Activated CD4-positive, alpha-beta T cell treated with anti-CD3 and anti-CD28 coated beads, Interleukin-2, amount 50 U/mL, for 1 hour (primary cell): Measurements from ENCODE around the gene LCE1E.

Experiments
- DNase-seq: peaks from one replicate; pipeline ENCODE4 v3.0.0-alpha.2; 2020

Gene LCE1E, protein sequence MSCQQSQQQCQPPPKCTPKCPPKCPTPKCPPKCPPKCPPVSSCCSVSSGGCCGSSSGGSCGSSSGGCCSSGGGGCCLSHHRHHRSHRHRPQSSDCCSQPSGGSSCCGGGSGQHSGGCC

DNA sequence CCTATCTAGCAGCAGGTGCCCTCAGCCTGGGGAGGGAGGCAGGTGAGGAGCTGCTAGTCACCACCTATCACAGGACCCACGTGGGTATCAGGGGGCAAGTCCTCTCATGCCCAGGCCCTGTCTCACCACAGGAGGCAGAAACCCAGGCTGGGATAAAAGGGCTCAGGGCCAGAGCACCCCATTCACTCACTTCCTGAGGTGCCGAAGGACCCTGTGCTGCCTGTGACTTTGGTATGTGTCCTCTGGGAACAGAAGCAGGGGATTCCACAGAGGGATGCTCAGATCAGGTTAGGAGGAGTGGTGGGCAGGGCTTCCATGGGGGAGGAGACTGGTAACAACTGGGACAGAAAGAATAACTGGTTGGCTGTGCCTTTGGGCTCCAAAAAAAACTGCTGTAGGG, at the start of gene LCE1E:
LCE1E (plus strand) TSS at position 181 of the 400 bp plus-strand sequence. CDS start 1,043 bp downstream, outside the sequence.
- DNase-seq, result no peak

DNA sequence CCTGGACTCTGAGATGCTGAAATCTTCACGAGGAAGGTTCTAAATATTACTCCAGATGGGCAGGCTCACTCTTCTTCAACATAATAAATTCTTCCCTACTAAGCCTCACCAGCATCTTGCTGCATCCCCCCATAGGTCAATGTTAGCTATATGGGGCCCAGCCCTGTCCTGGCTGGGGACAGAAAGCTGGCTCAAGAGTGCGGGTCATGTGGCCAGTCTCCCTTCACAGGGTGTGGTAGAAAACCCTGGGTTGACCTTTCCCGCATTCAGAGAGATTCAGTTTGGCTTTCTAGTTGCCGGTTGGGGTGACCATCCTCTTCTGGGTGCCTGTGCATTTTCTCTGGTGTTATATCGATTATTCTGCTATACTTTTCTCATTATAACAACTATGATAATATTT, 48.1 kb upstream of the LCE1E start:
- DNase-seq, result no peak

DNA sequence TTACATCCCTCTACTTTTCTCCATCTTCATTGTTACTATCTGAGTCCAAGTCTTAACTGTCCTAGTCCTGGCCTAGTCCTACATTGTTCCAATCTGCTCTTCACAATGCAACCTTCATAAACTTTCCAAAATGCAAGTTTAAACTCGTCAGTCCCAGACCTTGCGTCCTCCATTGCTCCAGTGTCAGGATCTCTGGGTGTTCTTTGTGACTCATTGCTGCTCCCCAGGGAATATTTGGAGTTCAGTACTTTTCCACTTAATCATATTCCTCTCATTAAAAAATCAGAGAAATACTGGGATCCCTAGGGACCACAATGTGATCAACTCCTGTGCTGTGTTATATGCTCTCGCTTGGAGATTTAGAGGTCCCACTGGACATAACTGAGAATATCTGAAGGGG, 46.2 kb upstream of the LCE1E start:
- DNase-seq, result no peak

DNA sequence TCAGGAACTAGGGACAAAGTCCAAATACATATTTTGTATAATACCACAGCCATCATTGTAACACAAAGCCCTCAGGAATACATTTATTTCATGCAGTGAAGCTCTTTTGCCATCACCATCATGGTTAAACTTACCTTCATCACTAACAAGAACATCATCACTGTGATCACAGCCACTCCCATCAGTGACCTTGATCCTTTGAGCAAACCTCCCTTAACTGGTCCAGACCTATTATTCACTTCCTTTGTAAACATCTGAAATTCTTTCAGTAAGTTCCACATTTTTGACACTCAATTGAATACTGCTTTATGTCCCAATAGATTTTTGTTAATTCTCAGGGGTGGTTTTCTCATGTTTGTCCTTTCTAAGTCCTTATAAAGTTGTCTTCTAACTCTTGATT, 44.4 kb upstream of the LCE1E start:
- no peak for DNase-seq

DNA sequence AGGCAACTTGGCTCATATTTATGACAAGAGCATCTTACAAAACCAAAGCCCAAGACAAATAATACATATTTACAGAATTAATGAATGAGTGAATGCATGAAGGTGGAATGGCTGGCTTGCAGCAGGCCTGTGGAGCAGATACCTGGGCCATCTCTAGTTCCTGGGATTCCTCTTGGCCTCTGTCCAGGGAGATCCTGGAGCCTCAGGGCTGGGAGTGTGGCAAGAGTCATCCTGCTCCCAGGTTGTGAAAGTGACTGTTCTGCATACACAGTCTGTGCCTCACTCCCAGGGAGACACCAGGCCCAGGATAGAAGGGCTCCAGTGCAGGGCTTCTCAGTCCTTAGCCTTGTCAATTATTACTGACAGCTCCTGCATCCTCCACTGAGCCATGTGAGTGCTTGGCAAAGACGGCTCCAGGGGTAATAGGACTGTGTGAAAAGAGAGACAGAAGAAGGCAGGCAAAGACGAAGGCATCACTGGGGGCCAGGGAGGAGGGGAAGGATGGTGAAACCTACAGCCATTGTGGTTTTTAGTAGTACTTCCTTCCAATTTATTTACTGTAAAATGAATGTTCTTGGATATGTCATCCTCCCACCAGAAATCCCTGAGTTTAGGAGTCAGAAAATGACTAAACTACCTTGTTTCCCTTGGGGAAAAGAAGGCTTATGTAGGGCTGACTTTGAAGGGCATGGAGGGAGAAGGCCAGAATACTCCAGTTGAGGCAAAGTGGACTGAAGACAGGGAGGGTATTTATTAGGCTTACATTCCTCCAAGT, 42.5 kb upstream of the LCE1E start:
- DNase-seq, result no peak

DNA sequence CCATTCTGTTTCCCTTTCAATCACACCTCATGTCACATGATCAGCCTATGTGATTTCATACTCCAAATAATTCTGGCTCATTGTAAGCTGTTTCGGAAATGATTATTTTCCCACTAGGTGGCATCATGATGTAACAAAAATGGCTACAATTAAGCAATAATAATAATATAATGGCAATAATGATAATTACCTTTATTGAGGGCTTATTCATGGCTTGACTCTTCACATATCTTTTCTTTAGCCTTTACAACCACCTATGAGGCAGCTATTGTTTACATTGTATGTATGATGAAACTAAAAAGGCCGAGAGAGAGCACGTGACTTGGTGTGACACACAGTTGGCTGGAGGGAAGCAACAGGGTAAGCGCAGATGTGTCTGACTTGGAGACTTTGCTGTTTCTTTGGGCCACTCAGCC, 40.8 kb upstream of the LCE1E start:
- no peak for DNase-seq

DNA sequence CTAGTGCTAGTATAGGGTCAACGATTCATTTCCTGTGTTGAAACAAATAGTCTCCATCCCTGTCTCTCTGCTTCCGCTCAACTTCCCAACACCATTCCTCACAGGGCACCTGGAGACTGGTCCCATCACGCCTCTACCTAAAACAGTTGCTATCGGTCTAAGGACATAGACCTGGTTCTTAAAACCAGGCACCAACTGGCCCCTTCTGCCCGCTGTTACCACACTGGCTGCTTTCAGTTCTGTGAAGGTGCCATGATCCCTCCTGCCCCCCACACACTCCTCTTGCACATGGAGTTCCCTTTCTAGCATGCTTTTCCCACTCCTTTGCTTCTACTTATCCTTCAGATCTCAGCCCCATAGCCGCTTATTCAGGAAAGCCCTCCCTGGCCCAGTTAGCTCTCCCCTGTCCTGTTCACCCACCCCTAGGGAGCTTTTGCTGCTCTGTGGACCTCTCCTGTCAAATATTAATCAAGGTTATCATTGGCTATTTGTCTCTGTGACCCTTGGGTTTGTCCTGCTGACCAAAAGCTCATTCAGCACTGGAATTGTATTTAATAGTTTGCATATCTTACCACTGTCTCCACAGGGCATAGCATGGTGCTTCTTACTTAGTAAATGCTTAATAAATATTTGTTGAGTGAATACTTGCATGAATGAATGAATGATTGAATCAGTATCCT, 40.2 kb upstream of the LCE1E start:
- no peak for DNase-seq

DNA sequence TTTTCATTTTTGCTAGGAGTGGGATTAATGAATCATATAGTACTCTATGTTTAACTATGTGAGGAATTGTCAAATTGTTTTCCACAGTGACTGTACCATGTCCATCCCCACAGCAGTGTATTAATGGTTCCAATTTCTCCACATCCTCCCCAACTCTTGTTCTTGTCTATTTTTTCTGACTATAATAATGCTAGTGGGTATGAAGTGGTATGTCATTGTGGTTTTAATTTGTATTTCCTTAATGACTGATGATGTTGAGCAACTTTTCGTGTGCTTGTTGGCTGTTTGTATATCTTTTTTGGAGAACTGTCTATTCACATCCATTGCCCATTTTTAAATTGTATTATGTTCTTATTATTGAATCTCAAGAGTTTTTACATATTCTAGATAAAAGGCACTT, 38.2 kb upstream of the LCE1E start:
- DNase-seq, result no peak

DNA sequence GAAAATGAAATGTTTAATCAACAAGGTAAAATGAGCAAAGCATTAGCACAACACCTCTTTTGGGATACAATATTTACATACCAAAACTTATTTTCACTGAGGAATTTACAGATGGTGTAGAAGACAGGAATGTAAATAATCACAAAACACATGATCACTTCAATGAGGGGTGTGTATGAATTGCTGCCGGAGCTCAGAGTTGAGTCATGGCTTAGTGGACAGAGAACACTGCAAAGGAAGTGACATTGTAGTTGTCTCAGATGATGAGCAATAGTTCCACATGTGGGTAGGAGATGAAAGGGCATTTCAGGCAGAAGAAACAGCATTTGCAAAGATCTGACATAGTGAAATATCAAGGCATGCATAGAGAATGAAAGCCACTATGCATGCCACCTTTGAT, 33.8 kb upstream of the LCE1E start:
- no peak for DNase-seq

DNA sequence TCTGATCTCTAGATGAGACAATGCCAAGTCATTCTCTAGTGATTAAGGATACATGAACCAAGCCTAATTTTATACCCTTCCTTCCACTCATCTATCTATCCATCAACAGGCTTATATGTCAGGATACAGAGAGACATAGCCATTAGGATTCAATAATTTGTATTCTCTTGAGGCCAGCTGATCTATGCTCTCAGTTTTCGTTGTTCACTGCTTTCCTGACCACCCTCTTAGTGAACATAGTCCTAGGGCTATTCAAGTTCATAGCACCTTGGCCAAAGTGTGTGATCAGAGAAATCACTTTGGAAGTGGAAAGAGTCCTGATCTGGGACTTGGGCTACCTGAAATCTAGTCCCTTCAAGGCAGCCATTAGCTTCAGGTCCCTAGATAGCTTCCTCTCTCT, 32.5 kb upstream of the LCE1E start:
- no peak for DNase-seq

DNA sequence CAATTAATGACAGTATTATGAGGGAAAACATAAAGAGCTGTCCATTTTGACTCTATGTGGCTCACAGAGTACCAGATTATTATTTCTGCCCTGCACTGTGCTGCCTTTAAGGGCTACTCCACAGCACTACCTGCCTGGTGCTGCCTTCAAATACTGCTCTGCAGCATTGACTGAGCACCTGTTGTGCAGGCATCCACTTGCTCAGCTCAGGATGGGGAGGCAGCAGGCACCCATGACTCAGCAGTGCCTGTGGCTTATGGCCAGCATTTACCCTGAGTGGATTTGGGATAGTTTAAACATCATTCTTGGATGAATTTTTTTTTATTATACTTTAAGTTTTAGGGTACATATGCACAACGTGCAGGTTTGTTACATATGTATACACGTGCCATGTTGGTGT, 29.2 kb upstream of the LCE1E start:
- no peak for DNase-seq

DNA sequence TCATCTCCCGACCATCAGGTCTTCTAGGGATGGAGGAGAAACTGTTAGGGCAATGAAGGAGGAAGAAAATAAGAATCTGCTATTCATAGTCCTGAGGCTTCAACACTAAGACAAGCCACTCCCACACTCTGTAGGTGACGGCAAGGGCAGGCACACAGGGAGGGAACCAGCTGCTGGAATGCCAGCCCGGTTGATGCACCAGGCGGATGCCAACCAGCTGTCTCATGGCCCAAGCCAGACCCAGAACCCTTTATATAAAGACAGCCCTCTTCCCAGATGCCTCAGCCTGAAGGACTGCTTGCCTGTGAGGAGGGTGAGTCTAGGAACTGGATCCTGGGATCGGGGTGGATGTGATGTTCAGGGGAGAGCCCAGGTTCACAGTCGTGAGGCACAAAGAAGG, 28.3 kb upstream of the LCE1E start, which contains the start of gene KPRP:
KPRP (plus strand) TSS at position 279 of the 400 bp plus-strand sequence. CDS start 1,564 bp downstream, outside the sequence.
- DNase-seq, result no peak

DNA sequence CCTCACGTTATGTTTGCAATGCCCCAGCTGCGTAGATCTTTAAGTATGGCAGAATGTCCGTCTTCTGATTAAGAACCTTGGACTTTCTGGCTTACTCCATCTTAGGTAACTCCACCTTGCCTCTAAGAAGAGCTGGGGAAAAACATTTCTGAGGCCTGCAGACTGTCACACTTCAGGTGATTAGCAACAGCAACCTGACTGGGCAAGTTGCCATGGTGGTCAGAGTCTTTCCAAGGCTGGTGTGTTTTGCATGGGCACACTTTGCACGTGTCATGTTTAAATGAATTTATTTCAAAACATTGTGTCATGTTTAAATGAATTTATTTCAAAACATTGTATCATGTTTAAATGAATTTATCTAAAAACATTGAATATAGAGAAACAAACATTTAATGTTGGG, 27.4 kb upstream of the LCE1E start:
- no peak for DNase-seq

DNA sequence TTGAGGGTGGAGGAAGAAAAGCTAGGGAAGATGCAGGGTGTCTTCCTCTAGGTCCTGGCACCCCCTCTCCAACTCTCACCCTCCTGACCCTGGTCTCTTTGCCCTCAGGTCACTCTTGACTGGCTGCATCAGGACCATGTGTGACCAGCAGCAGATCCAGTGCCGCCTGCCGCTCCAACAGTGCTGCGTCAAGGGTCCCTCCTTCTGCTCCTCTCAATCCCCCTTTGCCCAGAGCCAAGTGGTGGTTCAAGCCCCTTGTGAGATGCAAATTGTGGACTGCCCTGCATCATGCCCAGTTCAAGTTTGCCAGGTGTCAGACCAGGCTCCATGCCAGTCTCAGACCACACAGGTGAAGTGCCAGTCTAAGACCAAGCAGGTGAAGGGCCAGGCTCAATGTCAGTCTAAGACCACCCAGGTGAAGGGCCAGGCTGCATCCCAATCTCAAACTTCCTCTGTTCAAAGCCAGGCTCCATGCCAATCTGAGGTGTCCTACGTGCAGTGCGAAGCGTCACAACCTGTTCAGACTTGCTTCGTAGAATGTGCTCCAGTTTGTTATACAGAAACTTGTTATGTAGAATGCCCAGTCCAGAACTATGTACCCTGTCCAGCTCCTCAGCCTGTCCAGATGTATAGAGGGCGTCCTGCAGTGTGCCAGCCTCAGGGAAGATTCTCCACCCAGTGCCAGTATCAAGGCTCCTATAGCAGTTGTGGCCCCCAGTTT, 26.4 kb upstream of the LCE1E start:
- no peak for DNase-seq

DNA sequence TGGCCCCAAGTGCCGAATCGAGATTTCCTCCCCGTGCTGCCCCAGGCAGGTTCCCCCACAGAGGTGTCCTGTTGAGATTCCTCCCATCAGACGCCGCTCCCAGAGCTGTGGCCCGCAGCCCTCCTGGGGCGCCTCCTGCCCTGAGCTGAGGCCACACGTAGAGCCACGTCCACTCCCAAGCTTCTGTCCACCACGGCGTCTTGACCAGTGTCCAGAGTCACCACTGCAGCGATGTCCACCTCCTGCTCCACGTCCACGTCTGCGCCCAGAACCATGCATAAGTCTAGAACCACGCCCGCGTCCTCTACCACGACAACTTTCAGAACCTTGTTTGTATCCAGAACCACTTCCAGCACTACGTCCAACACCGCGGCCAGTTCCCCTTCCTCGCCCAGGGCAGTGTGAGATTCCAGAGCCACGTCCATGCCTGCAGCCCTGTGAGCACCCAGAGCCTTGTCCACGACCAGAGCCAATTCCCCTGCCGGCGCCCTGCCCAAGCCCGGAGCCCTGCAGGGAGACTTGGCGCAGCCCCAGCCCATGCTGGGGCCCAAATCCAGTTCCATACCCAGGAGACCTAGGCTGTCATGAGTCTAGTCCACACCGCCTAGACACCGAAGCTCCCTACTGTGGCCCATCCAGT, 25.4 kb upstream of the LCE1E start:
- no peak for DNase-seq

DNA sequence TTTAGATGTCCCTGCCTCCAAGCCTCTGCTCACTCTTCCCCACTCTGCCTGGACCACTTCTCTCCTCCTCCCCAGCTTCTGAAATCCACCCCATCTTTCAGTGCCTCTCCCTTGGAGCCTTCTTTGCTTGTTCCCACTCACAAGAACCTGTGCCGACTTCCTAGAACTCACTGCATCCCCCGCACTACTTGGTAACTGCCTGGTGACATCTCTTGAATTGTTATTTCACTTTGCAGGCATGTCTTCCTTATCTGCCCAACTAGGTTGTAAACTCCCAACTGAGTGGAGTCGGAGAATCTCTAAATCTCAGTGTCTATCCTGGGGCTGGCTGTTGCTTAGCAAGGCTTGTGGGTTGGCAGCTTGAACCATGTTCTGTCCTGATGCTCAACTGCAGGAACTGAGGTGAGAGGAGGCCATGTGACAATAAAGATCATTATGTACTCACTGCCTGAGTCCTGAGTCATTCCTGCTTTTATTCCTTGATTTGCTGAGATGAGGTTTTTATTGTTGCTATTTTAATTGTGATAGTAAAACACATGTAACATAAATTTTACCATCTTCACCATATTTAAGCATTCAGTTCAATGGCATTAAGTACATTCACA, 24.3 kb upstream of the LCE1E start:
- DNase-seq, result no peak

DNA sequence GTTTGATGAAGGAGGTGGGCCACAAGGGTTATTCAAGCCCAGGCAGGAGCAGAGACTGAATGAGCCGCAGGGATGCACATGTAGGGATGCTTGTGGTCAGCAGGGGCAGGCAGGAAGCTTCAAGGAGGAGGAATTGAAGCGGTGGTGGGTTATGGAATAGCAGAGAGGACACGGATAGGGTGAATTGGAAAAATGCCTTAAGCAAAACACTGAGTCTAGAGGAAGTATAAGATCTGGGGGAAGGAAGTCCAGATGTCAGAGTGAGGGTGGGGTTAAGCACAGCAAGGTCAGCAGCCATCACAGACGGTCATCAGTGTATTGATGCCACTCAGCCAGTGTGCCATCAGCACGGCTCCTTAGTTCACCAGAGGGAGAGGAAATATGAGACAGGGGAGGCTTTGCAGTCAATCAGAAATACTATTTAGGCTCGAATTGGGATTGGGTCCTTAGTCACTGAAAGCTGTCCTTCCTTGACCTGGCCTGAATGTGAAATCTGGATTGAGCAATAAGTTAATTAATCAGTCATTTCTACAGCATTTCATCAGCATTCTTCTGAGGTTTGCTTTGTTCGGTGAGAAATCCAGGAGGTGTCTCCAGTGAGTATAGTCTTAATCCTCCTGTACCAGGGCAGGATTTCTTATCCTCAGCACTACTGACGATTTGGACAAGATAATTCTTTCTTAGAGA, 17.1 kb upstream of the LCE1E start:
- DNase-seq, result no peak

DNA sequence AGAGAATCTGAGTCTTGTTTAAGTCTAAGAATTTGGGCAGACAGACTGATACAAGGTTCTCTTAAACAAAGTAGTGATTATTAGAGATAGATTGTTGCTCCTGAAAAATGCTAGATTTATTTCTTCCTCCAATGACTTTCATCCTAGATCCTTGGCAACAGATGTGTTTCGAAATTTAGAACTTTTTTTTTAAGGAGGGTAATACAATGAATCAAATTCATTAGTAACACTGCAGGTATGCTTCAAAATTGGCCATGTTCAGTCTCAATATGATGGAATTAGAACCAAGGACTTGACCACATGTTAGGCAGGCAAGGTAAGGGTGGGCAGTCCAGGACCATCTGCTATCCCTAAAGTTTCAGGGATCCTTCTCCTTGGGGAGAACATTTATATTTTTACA, 15.6 kb upstream of the LCE1E start:
- no peak for DNase-seq

DNA sequence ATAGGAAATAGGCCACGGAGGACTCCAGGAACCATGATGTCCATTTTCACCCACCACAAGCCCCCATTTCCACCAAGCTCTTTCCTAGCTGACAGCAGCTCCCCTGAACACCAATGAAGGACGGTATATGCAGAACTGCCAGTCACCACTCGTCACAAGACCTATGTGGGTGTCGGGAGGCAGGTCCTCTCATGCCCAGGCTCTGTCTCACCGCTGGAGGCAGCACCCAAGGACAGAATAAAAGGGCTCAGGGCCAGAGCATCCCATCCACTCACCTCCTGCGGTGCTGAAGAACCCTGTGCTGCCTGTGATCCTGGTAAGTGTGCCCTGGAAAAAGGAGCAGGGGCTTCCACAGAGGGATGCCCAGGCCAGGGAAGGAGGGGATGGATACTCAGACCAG, 11.2 kb upstream of the LCE1E start, which contains the start of gene LCE1F:
LCE1F (plus strand) TSS at position 266 of the 400 bp plus-strand sequence. CDS start 1,232 bp downstream, outside the sequence.
- DNase-seq, result no peak

DNA sequence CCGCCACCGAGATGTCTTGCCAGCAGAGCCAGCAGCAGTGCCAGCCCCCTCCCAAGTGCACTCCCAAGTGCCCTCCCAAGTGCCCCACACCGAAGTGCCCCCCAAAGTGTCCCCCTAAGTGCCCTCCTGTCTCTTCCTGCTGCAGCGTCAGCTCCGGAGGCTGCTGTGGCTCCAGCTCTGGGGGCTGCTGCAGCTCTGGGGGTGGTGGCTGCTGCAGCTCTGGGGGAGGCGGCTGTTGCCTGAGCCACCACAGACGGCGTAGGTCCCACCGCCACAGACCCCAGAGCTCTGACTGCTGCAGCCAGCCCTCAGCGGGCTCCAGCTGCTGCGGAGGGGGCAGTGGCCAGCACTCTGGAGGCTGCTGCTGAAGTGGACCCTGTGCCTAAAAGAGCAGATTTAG, 9.7 kb upstream of the LCE1E start:
- DNase-seq, result no peak

DNA sequence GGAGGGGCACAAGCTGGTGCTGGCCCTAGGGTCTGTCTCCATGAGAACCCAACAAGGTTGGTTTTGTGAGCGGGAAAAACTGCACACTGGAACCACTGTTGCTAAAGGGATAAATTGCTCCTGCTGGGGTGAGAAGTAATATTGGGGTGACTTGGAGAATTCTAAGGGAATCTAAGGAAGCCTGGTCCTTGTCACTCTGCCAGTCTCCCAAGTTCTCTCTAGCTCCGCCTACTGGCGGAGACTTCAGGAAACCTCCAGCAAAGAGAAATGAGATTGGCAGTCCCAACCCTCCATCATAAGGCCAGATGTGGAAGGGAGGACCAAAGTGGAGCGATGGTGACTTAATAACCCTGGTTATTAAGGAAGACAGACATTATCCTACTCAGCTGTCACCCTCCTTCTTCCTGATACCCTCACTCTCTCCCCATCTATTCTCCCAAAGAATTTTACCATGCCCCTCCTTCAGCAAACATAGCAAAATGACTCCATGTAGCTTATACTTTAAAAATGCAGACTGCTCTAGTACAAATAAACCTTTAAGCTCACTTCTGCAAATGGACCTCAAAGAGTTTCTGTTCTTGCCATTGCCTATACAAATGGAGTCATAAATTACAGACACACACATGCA, 8.4 kb upstream of the LCE1E start:
- no peak for DNase-seq
